GM18858 (cell line): ENCODE results near the gene B2M.
A peak's percentile ranks its signal among the peaks of the same experiment; 100 is the strongest.
"Not testable (repeated sequence)": the region's sequence is repeated elsewhere in the genome, so short reads cannot be mapped to it uniquely, and the experiment has no call there.

Source experiments
- ATAC-seq: cut with Tn5 transposase; IDR thresholded peaks from one replicate; pipeline ENCODE4 v1.9.1; 2021; ENCODE audit not compliant: unreplicated experiment

Gene B2M

DNA sequence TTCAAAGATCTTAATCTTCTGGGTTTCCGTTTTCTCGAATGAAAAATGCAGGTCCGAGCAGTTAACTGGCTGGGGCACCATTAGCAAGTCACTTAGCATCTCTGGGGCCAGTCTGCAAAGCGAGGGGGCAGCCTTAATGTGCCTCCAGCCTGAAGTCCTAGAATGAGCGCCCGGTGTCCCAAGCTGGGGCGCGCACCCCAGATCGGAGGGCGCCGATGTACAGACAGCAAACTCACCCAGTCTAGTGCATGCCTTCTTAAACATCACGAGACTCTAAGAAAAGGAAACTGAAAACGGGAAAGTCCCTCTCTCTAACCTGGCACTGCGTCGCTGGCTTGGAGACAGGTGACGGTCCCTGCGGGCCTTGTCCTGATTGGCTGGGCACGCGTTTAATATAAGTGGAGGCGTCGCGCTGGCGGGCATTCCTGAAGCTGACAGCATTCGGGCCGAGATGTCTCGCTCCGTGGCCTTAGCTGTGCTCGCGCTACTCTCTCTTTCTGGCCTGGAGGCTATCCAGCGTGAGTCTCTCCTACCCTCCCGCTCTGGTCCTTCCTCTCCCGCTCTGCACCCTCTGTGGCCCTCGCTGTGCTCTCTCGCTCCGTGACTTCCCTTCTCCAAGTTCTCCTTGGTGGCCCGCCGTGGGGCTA lies at the start of gene B2M, which contains the start of gene PATL2:
B2M (plus strand) TSS at position 422 of the 647 bp plus-strand sequence; CDS start at position 452, 30 bp downstream.
PATL2 (minus strand) TSS at position 228 of the 647 bp plus-strand sequence. CDS start 34,833 bp downstream, outside the sequence.
- peak; percentile 89 for ATAC-seq

DNA sequence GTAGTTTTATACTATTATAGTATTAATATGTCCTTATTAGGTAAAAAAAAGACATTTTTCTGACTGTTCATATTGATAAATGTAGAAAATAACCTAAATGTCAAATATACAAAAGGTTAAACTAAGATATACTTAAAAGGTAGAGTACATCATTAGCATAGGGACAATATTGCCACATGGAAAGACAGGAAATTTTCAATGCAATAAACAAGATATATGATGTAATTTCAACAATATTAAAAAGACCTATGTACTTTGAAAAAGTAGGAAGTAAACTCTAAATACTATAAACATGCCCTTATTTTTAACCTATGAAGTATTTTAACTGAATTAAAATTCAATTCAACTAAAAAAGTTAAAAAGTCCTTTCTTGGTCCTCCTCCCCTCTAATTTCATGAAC lies 49.7 kb upstream of the B2M start:
- ATAC-seq, result no peak

- peak; percentile 22 for ATAC-seq
Observed at GRCh38 chr15:44662478-44663409, 48.6 kb upstream of the B2M start.

GRCh38 chr15:44663410-44664308 lies 47.7 kb upstream of the B2M start, which contains the start of gene SPG11:
TSS of gene SPG11 (minus strand) at chr15:44663662. CDS start at chr15:44663647, 15 bp downstream.
- ATAC-seq, result peak; percentile 58

- no peak for ATAC-seq
Observed at GRCh38 chr15:44666210-44667038, 44.9 kb upstream of the B2M start.

DNA sequence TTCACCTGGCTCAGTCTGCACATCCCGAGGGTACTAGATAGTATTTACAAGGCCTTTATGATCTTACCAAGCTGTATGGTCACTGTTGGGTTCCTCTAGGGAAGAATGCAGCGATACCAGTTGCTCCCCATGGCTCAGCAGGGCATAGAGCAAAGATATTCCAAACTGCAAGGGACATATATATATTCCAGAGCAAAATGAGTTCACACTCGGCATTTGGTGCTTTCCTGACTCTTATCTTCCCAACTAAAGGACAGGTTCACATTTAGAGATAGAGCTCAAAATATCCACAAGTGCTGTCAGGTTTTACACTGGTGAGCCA lies 44.3 kb upstream of the B2M start:
- ATAC-seq, result no peak

GRCh38 chr15:44668921-44669320 lies 42.4 kb upstream of the B2M start:
- ATAC-seq, result no peak

DNA sequence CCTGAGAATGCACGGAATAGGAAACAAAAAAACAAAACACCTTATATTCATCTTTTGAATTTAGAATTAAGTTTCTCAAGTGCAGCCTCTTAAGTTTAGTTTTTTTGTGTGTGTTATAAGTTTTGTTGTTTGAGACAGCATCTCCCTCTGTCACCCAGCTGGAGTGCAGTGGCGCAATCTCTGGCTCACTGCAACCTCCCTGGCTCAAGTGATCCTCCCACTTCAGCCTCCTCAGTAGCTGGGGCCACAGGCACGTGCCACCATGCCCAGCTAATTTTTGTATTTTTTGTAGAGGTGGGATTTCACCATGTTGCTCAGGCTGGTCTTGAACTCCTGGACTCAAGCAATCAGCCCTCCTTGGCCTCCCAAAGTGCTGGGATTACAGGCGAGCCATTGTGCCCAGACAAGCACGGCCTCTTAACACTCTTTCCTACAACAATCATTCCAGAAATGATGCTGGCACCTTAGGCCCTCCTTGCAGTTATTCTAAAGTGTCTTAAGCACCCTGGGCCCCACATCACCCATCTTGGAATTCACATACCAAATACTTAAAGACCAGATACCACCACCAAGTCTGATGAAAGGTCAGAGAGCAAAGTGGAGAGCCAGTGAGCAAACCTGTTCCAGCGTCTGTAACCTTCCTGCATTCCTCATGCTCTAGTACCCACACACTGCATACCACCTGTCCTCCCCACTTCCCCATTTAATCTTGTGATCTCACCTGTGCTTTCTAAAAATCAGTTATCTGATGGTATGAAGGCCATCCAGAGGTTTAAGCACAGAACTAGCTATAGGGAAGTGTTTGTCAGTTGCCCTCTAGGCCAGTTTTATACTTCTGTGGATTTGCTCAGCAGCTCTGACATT lies 41.0 kb upstream of the B2M start:
- no peak for ATAC-seq

DNA sequence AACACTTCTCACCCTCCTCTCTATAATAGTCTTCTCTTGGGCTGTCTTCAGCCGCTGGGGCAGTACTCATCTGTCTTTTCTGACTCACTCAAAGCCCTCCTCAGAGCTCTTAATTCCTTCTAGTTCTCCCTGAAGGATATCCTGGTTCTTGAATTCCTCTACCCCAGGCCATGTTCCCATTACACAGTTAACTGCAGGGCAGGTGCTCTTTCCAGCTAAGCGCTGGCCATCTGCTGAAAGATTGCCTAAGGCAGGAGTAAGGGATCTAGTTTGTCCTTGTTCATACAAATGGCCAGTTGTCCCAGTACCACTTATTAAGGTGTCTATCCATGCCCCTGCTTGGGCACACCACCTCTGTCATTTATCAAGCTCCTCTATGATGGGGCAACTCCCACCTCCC lies 37.7 kb upstream of the B2M start:
- ATAC-seq, result no peak

DNA sequence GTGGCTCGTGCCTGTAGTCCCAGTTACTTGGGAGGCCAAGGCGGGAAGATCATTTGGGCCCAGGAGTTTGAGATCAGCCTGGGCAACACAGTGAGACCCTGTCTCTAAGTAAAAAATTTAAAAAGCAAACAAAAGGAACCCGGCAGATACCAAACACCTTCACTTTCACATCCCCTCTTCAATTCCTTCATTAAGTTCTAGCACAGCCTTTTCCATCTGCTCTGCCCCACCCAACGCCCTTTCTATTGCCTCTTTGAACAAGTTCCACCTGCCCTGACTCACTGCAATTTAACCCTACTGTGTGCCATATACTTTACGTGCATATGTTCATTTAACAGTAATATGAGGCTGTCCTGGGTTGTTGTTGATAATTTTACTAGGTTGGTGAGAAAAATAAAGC lies 35.4 kb upstream of the B2M start:
- no peak for ATAC-seq

GRCh38 chr15:44676676-44677075 lies 34.6 kb upstream of the B2M start:
- ATAC-seq, result no peak

- no peak for ATAC-seq
Observed at GRCh38 chr15:44682211-44682610, 29.1 kb upstream of the B2M start.

DNA sequence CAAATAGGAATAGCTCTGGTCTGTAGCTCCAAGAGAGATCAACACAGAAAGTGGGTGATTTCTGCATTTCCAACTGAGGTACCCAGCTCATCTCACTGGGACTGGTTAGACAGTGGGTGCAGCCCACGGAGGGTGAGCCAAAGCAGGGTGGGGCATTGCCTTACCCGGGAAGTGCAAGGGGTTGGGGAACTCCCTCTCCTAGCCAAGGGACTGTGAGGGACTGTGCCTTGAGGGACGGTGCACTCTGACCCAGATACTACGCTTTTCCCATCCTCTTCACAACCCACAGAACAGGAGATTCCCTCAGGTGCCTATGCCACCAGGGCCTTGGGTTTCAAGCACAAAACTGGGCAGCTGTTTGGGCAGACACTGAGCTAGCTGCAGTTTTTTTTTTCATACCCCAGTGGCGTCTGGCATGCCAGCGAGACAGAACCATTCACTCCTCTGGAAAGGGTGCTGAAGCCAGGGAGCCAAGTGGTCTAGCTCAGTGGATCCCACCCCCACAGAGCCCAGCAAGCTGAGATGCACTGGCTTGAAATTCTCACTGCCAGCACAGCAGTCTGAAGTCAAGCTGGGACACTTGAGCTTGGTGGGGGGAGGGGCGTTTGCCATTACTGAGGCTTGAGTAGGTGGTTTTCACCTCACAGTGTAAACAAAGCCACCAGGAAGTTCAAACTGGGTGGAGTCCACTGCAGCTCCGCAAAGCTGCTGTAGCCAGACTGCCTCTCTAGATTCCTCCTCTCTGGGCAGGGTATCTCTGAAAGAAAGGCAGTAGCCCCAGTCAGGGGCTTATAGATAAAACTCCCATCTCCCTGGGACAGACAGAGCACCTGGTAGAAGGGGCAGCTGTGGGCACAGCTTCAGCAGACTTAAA lies 28.3 kb upstream of the B2M start:
- ATAC-seq, result not testable (repeated sequence)

GRCh38 chr15:44689318-44689717 lies 22.0 kb upstream of the B2M start:
- not testable (repeated sequence) for ATAC-seq

GRCh38 chr15:44690245-44690644 lies 21.1 kb upstream of the B2M start:
- ATAC-seq, result not testable (repeated sequence)

DNA sequence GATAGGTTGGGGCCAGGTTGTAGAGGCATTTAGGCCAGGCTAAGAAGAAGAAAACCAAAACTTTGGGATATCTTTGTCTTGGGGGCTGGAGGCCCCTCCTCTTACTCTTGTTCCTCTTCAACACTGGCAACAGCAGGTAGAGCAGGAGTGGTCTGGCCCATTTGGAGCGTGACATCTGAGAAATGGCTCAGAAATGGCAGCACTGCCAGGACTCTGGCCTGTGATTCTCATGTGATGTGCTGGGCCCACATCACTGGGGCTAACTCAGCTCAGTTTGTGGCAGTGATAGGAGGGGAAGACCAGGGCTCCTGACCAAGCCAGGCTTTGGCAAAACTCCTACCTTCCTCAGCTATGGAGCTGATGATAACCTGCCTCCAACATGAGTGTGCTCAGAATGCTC lies 18.7 kb upstream of the B2M start:
- no peak for ATAC-seq

- no peak for ATAC-seq
Observed at GRCh38 chr15:44694416-44694815, 16.9 kb upstream of the B2M start.

DNA sequence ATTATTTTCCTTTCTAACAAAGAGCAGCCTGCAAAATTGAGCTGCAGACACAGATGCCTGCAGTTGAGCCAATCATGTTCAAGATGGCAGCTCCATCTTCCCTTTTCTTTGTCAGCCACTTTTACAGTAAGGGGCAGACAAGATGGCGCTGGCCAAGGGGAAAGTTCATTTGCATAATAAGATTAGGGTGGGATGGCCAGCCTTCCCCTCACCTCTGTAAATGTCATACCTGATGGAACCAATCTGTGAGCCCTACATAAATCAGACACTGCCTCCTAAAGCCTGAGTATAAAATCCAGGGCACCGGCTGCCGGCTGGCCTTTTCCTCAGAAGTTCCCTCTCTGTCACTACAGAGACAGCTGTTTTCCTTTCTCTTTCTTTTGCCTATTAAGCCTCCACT lies 16.0 kb upstream of the B2M start:
- no peak for ATAC-seq
